ENCODE data around the gene INPP5D.
A peak's percentile ranks its signal among the peaks of the same experiment; 100 is the strongest.
"Not testable (repeated sequence)": the region's sequence is repeated elsewhere in the genome, so short reads cannot be mapped to it uniquely, and the experiment has no call there.

The INPP5D gene

GRCh38 chr2:233152541-233152940, 92.4 kb downstream of the INPP5D start:
- DNase-seq = no peak

- DNase-seq = no peak
Measured at GRCh38 chr2:233153146-233153798, 93.1 kb downstream of the INPP5D start.

GRCh38 chr2:233156001-233156400, 95.9 kb downstream of the INPP5D start:
- no peak for DNase-seq

- not testable (repeated sequence) for DNase-seq
Measured at GRCh38 chr2:233156461-233156860, 96.3 kb downstream of the INPP5D start.

GRCh38 chr2:233161730-233162129, 101.6 kb downstream of the INPP5D start:
- no peak for DNase-seq

- DNase-seq = no peak
Measured at GRCh38 chr2:233162770-233163169, 102.6 kb downstream of the INPP5D start.

- DNase-seq = no peak
Measured at GRCh38 chr2:233163486-233164103, 103.5 kb downstream of the INPP5D start.

- DNase-seq = no peak
Measured at GRCh38 chr2:233164128-233164635, 104.0 kb downstream of the INPP5D start.

GRCh38 chr2:233164967-233165366, 104.8 kb downstream of the INPP5D start:
- no peak for DNase-seq

GRCh38 chr2:233165543-233165894, 105.4 kb downstream of the INPP5D start:
- DNase-seq = no peak

- DNase-seq = peak; percentile 39
Measured at GRCh38 chr2:233165895-233166661, 105.9 kb downstream of the INPP5D start.

- DNase-seq = no peak
Measured at GRCh38 chr2:233168445-233168844, 108.3 kb downstream of the INPP5D start.

GRCh38 chr2:233168919-233169318, 108.8 kb downstream of the INPP5D start:
- no peak for DNase-seq

GRCh38 chr2:233171344-233171743, 111.2 kb downstream of the INPP5D start:
- DNase-seq = no peak

- no peak for DNase-seq
Measured at GRCh38 chr2:233173115-233173514, 113.0 kb downstream of the INPP5D start.

GRCh38 chr2:233174137-233174536, 114.0 kb downstream of the INPP5D start:
- DNase-seq = no peak

GRCh38 chr2:233178994-233179847, 119.1 kb downstream of the INPP5D start:
- no peak for DNase-seq

GRCh38 chr2:233179848-233180366, 119.8 kb downstream of the INPP5D start:
- no peak for DNase-seq

- no peak for DNase-seq
Measured at GRCh38 chr2:233183869-233184418, 123.8 kb downstream of the INPP5D start.

- DNase-seq = no peak
Measured at GRCh38 chr2:233184669-233185068, 124.5 kb downstream of the INPP5D start.

- DNase-seq = no peak
Measured at GRCh38 chr2:233185330-233185729, 125.2 kb downstream of the INPP5D start.

- no peak for DNase-seq
Measured at GRCh38 chr2:233185963-233186362, 125.8 kb downstream of the INPP5D start.

All from kidney glomerular epithelial cell (primary cell).